Cerebellar nuclear complex (tissue), 1 donor: ENCODE results near the gene EIF2S2.

ENCODE experiments used
- DNase-seq, 2 experiments: peaks; one replicate each; lab custom pipeline; 2025; lab: John Stamatoyannopoulos, UW

EIF2S2 gene

GRCh38 chr20:34122274-34122980 lies 10.4 kb upstream of the EIF2S2 start:
- DNase-seq = no peak

GRCh38 chr20:34120213-34120612 lies 8.2 kb upstream of the EIF2S2 start:
- DNase-seq = no peak

DNA sequence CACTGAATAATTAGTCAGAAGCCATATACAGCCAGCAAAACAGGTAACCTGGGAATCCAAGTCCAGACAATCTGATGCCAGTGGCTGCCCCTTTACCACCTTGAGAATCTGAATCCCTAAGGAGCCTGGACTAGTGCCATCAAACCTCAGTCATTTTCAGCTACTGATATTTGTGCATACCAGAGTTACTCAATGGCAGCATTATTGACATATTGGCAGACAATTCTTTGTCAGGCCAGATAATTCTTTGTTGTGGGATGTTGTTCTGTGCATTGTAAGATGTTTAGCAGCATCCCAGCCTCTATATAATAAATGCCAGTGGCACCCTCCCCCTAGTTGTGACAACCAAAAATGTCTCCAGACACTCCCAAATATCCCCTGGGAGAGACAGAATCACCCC lies 3.2 kb upstream of the EIF2S2 start:
- no peak for DNase-seq

- no peak for DNase-seq
Observed at GRCh38 chr20:34114809-34115208, 2.8 kb upstream of the EIF2S2 start.

- no peak for DNase-seq
Observed at GRCh38 chr20:34112600-34113101, 608 bp upstream of the EIF2S2 start.

- DNase-seq = no peak
Observed at GRCh38 chr20:34110745-34111641, 1.1 kb downstream of the EIF2S2 start.

- no peak for DNase-seq
Observed at GRCh38 chr20:34110025-34110744, 1.9 kb downstream of the EIF2S2 start.

- DNase-seq = no peak
Observed at GRCh38 chr20:34109442-34109841, 2.6 kb downstream of the EIF2S2 start.

GRCh38 chr20:34108616-34109174 lies 3.3 kb downstream of the EIF2S2 start:
- no peak for DNase-seq

GRCh38 chr20:34105978-34106675 lies 5.9 kb downstream of the EIF2S2 start:
- DNase-seq = no peak

GRCh38 chr20:34104059-34104458 lies 8.0 kb downstream of the EIF2S2 start:
- no peak for DNase-seq

DNA sequence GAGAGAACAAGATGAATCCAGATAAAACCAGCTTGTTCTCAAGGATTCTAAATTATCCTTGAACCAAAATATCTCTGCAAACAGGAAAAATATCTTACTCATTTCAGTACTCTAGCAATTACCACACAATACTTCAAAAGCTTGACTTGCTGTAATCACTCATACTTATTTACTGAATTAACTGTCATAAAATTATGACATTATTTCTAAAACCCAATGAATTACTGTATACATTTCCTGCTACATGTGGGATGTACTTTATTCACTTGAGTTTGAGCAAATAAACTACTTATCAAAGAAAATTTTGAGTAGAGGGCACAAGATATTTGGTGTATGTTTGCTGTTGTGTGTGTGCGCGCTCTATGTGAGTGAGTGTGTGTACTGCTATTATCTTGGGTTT lies 9.7 kb downstream of the EIF2S2 start:
- DNase-seq = no peak

DNA sequence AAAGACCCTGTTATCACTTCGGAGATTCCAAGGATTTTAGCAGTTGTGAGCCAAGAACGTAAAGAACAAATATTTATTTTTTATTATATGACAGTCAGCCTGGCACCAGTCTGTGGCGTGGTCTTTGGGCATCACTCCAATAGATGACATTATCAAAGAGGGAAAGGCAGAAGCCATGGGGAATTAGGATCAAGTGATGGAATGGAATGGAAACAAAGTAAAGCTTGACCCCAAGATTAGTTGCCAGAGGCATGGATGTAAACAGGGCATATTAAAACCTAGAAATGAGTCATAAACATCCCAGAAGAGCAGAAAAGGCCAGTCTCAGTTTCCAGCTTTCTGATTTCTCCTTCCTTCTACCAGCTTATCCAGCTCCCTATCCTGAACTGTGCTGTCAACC lies 11.5 kb downstream of the EIF2S2 start:
- DNase-seq = no peak

DNA sequence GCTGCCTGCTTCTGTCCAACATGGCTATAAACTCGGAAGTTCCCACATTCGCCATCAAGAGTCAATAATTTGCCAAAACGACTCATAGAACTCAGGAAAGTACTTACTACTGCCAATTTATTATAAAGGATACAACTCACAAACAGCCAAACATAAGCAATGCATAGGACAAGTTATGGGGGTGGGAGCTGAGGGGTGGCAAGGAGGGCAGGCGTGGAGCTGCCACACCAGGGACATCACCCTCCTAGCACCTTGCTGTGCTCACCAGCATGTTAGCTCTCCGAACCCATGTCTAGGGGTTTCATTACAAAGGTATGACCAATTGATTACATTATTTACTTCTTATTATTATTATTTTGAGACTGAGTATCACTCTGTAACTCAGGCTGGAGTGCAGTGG lies 12.4 kb downstream of the EIF2S2 start:
- no peak for DNase-seq

DNA sequence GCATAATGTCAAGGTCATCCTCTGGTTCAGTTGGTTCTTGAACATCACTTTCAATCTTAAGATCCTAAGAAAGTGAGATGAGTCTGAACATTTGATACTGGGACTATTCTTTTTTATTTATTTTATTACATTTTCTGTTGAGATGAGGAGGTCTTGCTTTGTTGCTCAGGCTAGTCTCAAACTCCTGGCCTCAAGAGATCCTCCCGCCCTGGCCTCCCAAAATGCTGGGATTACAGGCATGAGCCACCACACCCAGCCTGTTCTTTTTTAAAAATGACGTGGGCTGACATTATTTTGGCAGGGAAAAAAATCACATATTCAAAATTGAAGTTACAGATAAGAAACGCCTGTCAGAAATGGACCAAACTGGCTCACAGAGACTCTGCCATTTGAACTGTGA lies 13.5 kb downstream of the EIF2S2 start:
- DNase-seq = no peak

DNA sequence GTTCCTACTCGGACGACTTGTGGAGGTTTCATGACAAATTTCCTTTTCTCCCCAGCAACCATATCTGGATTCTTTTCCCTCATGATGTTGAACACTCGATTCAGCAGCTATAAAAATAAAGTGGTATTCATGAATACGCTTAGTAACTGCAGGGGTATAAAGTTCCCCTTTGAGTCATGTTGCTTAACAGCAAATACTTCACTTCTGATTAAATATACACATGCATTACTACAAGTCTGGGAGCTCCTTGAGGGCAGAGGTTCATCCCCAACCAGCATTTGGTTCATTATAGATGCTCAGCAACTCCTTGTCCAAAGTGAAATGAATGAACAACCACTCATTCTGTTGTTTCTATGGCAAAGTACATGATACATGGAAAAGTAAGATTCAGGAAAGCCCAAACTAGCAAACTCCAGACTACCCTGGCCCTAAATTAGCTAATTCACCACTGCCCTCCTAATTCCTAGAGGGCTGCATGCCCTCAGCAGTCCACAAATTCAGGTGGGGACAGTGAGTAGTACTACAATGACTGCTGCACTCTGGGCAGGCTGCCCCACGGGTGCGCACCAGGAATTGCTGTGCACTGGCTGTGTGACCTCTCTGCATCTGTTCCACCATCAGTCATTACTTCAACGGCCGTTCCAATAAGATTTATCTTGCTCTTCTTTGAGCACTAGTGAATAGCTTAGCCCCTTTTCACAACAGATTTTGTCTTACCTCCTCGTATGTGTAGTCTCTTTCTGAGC lies 15.2 kb downstream of the EIF2S2 start:
- no peak for DNase-seq

DNA sequence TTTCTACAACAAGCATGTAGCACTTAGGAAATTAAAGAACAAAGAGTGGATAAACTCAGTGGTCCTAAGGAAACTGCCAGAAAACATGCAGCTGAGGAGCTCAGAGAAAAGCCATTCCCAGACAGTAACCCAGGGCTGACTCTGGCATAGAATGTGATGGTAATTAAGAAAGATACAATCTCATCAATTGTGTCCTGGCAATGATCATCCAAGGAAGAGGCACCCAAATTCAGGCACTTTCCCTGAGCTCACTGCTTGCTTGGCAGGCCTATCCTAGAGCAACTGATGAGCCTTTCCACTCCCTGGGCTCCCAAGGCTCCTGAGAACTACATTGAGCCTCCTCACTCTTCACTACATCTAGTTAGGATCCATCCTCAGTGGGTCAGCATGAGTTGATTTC lies 16.2 kb downstream of the EIF2S2 start:
- no peak for DNase-seq

DNA sequence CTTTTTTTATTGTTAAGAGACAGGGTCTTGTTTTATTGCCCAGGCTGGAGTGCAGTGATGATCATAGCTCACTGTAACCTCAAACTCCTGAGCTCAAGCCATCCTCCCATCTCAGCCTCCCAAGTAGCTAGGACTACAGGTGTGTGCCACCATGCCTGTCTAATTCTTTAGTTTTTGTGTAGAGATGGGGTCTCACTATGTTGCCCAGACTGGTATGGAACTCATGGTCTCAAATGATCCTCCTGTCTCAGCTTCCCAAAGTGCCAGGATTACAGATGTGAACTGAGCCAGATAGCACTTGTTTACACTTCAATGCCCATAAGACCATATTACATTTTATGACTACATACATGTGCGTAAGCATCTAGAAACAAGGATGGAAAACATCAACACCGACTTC lies 18.1 kb downstream of the EIF2S2 start:
- no peak for DNase-seq

GRCh38 chr20:34091637-34092200 lies 20.3 kb downstream of the EIF2S2 start:
- no peak for DNase-seq

GRCh38 chr20:34090645-34091044 lies 21.4 kb downstream of the EIF2S2 start:
- DNase-seq = no peak
